ENCODE results near the gene FOXF1.

GRCh38 chr16:86542756-86543750, 32.7 kb downstream of the FOXF1 start:
- TF ChIP-seq CTCF (IDR thresholded peaks at IDR 0.05) (no peak), ZFX (IDR thresholded peaks at IDR 0.05; ENCODE audit: borderline replicate concordance) (no peak)

Data from 22Rv1 (cell line).